NCI-H460 (cell line): ENCODE measurements around the gene SLC22A31. TPM values are rescaled to one million over a fixed set of nuclear protein-coding genes. Genes with fewer than 3 reads are reported as not detected.
"Not testable (repeated sequence)": the region's sequence is repeated elsewhere in the genome, so short reads cannot be mapped to it uniquely, and the experiment has no call there.

Source experiments
- DNase-seq: peaks from one replicate; pipeline ENCODE4 v3.0.0-alpha.2; 2016; ENCODE audit warnings: low read depth; ENCODE audit errors: extremely low read depth
- total RNA-seq: library from RNA; depleted of rRNA; stranded (reverse); fragments of >200 nt; shearing (Covaris generic); gene quantifications from 2 replicates; pipeline ENCODE4 v1.2.3, GENCODE V29; 2014

SLC22A31 gene
- total RNA-seq, 1 experiment from 2014 or later, result not detected

DNA sequence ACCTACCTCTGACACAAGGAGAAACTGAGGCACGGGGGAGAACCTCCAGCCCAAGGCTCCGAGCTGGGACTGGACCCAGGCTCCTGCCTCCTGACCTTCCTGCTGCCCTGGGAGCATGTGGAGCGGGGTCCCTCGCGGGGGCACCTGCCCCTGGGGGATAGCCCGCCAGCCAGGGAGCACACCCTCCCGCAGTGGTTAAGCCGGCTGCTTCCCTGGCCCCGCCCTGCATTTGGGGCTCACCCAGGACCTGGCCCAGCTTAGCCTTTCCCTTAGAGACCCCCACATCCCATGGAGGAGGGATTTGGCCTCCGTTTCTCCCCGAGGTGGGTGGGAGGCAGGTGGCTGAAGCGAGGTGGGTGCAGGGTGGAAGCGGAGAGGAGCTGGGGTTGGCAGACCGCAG is 30.6 kb downstream of the SLC22A31 start:
- no peak for DNase-seq

DNA sequence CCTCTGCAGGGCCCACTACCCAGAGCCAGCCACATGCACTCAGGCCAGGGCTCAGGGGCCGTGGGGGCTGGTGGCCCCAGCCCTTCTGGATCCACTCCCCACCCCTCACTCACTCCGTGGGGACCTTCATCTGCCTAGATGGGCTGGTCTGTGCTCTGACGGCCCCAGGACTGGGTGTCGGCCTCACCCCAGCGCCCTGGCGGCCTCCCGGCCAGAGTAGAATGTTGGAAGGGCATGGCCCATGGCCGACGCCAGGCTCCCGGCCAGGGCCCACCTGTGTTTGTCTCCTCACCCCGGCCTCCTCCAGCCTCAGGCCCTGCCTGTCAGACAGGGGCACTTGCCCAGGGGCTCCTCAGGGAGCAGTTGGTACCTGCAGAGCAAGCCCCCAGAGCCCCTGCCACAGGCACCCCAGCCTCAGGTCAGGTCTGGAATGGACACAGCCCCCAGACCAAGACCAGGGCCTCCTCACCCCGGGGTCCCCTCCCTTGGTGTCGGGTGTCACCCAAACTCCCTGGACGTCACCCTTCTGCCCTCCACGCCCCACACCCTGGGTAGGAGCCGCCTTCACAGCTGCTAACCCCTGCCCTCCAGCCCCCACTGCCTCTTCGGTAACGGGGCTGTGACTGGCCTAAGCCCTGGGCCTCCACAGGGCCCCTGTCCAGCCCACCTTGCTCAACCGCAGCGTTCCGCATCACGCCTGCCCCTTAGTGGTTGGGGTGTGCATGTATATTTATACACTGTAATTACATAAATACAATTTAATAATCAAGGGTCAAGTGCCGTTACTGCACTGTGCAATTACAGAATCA is 31.8 kb downstream of the SLC22A31 start:
- no peak for DNase-seq

DNA sequence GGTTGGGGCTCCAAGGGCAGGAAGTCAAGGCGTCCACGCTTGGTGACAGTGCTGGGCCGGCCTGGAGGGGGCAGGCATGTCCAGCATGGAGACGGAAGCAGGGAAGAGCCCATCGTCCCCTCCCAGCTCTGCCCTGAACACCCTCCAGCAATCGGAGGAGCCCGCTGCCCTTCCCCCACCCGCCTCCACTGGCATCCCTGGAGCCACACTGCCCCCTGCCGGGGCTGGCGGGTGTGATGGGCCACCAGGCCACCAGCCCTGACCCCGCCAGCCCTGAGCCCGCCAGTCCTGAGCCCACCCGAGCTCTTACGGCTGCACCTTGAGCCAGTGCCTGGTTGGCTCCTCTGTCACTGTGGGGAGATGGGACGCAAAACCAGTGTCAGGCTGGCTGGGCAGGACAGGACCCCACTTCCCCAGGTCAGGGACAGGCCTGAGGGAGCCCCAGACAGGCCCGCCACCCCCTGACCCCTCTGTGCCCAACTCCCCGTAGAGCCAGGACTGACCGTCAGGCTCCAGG is 32.9 kb downstream of the SLC22A31 start:
- DNase-seq, result peak; percentile 58

- DNase-seq, result no peak
Measured at GRCh38 chr16:89166696-89167424, 33.5 kb downstream of the SLC22A31 start.

DNA sequence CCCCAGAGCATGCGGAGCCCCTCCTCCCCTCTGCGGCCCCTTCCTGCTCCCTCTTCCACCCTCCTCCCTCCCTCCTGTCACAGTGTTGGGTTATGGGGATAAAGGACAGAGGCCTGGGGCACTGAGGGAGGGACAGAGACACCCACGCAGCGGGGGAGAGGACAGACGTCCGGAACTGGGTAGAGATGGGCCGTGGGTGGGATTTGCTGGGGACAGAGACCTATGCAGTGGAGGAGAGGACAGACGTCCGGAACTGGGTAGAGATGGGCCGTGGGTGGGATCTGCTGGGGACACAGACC is 34.7 kb downstream of the SLC22A31 start:
- DNase-seq, result not testable (repeated sequence)

DNA sequence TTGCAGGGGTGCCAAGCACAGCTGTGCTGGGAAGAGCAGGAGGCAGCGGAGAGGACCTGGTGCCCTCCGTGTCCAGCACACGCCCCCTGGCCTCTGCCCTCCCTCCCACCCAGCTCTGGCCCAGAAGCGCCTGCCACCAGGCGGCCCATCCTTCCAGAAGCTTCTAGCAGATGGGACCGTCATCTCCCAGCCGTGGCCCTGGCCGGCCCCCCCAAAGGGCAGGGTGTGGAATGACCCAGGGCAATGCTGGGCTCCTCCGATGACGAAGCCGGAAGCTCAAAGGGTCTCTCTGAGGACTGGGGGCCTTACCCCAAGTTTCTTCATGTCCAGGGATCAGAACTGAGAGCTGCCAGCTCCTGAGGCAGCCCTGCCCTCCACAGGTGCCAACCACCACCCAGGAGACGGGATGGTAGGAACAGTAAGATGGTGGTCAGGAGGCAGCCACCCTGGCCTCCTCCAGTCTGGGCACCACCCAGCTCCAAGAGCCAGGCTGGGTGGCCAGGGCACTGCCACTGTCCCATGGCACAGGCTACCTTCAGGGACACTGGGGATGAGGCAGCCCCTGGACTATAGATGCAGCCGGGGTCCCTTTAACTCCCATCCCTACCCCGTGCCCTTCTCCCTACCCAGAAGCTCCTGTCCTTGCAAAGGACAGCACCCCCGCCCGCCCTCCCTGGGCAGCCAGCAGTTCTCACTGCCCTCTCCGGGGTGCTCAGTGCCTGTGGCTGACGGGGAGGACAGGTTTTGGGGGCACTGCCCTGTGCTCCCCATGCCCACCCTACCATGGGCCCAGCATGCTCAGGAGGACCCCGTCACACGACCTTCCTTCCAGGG is 35.3 kb downstream of the SLC22A31 start:
- DNase-seq, result no peak

DNA sequence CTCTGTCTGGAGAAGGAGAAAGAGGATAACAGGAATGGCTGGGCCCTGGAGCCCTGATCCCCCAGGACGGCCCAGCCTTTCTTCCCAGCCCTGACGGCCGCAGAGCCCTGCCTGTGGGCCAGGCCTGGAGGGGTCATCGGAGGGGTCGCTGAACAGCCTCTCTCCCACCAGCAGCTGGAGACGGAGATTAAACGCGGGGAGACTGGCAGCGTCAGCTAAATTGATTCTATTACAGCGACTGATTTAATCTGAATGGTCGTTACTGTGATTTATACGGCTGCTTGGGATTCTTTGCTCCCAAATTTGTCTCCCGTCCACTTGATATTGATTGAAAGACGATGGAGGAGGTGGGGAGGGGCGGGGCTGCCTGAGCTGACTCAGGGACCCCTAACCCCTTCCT is 35.9 kb downstream of the SLC22A31 start:
- no peak for DNase-seq

DNA sequence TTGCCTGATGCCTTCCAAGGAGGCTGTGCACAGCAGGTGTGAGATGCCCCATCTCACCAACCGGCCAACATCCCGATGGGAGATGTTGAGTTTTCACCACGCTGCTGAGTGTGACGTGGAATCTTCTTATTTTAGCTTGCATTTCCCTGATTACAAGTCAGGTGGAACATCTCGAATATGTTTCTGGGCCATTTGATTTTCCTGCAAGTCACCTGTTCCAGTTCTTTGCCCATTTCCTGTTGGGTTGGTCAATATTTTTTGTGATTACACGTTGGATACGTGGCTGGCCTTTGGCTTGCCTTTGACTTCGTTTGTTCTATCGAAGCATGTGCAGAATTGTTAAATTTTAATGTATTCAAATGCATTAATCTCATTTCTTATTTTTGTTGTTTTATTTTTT is 37.0 kb downstream of the SLC22A31 start:
- DNase-seq, result no peak

DNA sequence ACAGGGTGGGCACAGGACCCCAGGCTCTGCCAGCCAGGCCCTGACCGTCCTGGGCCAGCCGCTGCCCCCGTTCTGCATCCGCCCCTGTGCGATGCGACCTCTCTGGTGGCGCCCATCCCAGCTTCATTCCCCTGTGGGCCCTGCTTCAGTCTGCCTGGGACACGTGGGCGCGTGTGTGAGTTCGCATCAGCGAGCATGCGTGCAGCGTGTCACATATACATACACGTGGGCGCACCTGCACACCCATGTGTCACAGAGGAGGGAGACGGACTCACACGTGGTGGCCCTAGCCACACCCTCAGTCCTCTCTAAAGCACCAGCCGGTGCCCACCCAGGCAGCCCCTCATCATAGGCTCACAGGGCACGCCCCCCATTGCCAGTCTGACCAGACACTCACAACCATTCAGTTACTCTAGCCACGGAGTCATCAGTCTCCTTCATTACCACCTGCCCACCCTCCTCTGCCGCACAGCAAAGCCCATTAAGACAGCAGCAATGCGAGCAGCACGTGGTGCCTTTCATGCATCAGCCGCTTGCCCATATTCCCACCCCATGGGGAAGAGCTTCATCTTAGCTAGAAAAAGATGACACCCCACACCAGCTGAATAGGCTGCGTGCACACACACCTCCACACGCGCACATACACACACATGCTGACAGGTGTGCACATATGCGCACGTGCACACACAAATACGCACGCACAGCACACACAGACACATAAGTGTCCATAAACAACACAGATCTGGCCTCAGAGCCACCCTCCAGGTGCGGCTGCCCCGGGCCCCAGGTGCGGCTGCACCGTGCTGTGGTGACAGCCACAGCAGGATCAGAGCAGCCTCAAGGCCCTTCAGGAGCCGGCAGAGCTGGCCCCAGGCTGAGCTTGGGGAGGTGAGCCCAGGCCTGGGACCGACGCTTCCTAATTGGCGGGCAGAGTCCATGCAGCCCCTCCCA is 38.3 kb downstream of the SLC22A31 start:
- DNase-seq, result no peak

- no peak for DNase-seq
Measured at GRCh38 chr16:89160977-89161701, 39.2 kb downstream of the SLC22A31 start.

DNA sequence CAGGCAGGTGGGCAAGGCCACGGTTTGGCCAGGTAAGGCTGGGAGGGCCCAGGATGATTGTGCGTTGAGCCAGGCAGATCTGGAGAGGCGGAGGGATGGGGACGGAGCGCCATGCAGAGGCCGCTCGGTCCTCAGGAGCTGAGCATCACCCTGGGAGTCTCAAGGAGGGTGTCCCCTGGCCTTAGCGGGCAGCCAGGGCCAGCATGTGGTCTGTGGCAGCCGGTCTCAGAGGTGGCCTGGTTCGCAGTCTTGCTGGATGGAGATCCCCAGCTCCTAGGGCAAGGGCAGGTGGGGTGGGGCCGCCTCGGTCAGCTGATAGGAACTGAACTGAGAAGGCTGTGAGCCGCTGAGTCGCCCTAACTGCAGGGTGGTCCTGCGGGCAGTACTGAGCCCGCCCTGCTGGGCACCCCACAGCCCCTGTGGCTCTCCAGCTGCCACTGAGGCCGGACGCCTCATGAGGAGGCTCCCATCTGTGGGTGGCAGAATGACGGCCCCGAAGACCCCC is 40.4 kb downstream of the SLC22A31 start:
- DNase-seq, result no peak

- DNase-seq, result no peak
Measured at GRCh38 chr16:89159066-89159849, 41.1 kb downstream of the SLC22A31 start.

- no peak for DNase-seq
Measured at GRCh38 chr16:89157778-89158177, 42.6 kb downstream of the SLC22A31 start.

DNA sequence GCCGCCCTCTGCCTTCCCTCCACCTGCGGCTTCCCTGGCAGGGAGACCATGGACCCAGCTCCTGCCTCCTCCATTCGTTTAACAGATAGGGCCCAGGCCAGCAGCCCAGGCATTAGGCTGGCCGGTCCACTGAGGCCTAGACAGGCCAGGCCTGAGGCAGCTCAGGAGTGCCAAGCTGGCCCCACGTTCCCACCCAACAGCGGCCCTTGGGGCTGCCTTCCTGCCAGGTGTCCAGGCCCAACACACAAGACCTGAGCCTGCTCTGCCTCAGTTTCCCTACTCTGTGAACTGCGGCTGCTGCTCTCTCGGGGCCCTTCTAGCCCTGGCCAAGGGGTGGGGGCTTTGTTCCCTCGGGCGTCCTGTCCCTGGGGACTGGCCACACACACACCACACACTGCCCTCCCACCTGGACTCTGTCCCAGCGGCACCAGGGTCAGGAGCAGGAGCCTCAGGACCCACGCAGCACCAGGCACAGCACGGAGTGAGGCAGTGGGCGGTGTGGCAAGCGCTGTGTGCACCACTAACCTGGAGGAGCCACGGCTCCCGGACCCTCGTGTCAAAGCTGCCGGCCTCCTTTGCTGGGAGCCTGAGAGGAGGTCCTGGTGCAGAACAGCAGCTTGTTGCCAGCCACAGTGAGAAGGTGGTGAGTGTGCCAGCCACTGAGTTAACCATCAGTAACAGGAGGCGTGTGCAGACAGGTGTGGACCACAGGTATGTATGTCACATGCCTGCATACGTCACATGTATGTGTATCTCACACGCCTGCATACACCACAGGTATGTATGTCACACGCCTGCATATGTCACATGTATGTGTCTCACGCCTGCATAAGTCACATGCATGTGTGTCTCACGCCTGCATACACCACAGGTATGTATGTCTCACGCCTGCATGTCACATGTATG is 43.3 kb downstream of the SLC22A31 start:
- DNase-seq, result no peak

DNA sequence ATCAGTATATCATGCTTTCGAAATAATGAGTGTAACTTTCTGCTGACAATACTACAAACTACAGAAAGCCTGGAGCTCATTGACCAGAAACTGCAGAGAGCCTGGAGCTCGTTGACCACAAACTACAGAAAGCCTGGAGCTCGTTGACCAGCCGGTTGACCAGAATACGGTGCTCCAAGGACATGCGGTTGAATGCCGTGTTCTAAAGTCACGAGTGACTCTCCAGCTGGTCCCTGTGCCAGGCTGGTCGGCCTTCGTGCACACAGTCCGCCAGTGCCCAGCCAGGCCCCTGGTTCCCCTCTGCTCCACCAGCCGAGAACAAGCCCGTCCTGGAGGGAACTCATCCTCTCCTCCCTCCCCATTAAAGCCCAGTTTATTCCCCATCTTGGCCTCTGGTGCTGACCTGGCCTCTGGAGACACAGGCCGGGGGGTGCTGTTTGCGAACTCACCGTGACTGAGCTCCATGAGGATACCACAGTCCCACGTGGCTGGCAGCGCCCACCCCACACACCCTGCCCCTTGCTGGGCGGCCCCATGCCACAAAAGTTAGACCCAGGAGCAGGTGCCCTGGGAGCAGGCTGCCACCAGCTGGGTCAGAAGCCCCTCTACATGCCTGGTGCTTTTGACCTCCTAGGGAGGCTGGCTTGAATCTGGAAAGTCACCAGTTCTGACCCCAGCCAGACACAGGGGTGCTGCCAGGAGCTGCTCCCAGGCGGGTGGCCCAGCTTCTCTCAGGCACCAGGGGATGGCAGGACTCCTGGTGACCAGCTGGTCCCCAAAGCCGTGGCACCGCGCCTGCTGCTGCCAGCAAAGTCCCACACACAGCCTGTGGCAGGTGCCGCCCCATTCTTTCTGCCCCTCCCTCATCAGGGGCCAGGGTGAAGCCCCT is 44.2 kb downstream of the SLC22A31 start:
- DNase-seq, result no peak

DNA sequence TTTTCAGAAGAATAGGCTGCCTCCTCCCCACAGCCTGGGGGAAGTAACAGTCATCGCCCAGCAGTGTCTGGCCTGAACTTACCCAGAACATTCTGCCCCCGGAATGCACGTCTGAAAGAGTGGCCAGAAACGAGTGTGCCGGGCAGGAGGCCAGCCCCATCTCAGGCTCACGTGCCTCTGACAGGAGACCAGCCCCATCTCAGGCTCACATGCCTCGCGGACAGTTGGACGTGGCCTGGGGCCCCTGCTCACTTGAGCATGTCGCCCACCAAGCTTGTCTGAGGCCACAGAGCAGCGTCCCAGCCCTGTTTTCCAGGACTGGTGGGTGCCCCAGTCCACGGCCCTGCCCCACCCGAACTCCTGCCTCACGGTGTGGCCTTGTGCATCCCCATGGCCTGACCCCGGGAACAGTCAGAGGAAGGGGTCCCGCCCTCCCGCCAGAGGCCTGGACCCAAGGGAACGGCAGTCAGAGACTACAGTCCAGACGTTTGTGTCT is 45.1 kb downstream of the SLC22A31 start:
- no peak for DNase-seq
